HG03196 (cell line): ENCODE data around the gene BCAP29.

ENCODE experiments used
- ATAC-seq: cut with Tn5 transposase; IDR thresholded peaks from one replicate; pipeline ENCODE4 v1.9.1; 2021; ENCODE audit not compliant: unreplicated experiment

BCAP29 gene

DNA sequence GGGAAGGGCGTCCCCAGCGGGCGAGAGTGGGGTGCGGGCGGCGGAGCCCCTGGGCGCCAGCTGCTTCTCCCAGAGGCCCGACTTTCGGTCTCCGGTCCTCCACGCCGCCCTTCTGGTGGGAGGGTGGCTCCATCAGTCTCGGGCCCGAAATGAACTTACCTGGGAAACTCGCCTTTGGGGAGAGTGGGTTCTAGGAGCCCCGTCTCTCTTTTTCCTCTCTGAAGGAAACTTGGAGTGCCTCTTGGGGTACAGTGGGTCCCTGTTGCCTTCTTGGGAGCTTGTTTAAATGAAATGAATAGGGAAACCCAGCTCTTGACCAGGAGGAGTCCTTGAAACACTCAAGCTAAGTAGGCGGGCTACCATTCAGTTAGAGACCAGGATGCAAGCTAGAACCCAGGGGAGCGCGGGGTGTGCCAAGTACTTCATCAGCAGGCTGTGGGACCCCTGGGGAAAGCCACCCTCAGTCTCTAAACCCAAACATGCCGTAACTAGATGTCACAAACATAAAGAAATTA is 81.9 kb downstream of the BCAP29 start:
- ATAC-seq, result no peak

DNA sequence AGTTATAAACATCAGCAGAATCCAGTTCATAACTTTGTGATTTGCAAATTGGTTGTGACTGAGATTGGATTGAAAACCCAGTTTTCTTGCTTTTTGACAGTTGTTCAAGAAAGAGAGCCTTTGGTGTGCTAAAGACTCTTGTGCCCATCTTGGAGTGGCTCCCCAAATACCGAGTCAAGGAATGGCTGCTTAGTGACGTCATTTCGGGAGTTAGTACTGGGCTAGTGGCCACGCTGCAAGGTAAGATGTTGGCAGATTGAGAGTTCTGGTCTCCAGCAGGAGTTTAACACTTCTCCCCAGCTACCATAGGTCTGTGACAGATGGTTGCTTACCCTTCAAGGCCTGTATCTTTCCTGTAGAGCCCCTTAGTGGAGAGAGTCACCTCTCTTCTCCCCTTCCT is 83.2 kb downstream of the BCAP29 start:
- no peak for ATAC-seq

DNA sequence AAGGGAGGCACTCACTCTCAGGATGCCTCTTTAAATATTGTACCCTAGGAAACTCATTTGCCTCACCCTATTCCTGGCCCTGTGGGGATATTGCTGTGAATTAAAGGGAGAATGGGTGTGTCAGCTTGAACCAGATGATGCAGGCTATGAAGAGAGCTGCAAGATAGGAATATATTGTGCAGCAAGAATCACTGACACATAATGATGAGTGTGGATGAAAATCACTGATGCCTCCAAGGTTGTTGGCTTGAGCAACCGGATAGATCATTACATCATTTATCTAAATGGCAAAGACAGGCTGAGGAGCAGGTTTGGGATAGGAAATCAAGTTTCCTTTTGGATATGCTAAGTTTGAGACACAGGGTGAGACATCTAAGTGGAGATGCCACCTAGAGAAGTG is 86.7 kb downstream of the BCAP29 start:
- no peak for ATAC-seq

GRCh38 chr7:107667341-107667740 is 87.3 kb downstream of the BCAP29 start:
- no peak for ATAC-seq

GRCh38 chr7:107668296-107668695 is 88.2 kb downstream of the BCAP29 start:
- no peak for ATAC-seq
